ENCODE data around the gene C10orf90.

The C10orf90 gene

GRCh38 chr10:126421756-126422256 lies 248.7 kb downstream of the C10orf90 start:
- no peak for DNase-seq

GRCh38 chr10:126420567-126421300 lies 249.8 kb downstream of the C10orf90 start:
- no peak for DNase-seq

GRCh38 chr10:126417220-126417825 lies 253.2 kb downstream of the C10orf90 start:
- no peak for DNase-seq

- no peak for DNase-seq
Observed at GRCh38 chr10:126409821-126410220, 260.7 kb downstream of the C10orf90 start.

- DNase-seq = no peak
Observed at GRCh38 chr10:126408953-126409641, 261.4 kb downstream of the C10orf90 start.

- DNase-seq = no peak
Observed at GRCh38 chr10:126407831-126408230, 262.7 kb downstream of the C10orf90 start.

GRCh38 chr10:126405239-126405775 lies 265.2 kb downstream of the C10orf90 start:
- DNase-seq = no peak

GRCh38 chr10:126402721-126403695 lies 267.5 kb downstream of the C10orf90 start:
- no peak for DNase-seq

GRCh38 chr10:126400641-126401040 lies 269.9 kb downstream of the C10orf90 start:
- no peak for DNase-seq

- no peak for DNase-seq
Observed at GRCh38 chr10:126398924-126399323, 271.6 kb downstream of the C10orf90 start.

- no peak for DNase-seq
Observed at GRCh38 chr10:126398383-126398743, 272.1 kb downstream of the C10orf90 start.

- DNase-seq = no peak
Observed at GRCh38 chr10:126397640-126398382, 272.7 kb downstream of the C10orf90 start.

GRCh38 chr10:126397156-126397555 lies 273.3 kb downstream of the C10orf90 start:
- no peak for DNase-seq

GRCh38 chr10:126394948-126395347 lies 275.5 kb downstream of the C10orf90 start:
- DNase-seq = no peak

- DNase-seq = no peak
Observed at GRCh38 chr10:126393076-126393475, 277.4 kb downstream of the C10orf90 start.

- no peak for DNase-seq
Observed at GRCh38 chr10:126392469-126392868, 278.0 kb downstream of the C10orf90 start.

GRCh38 chr10:126392068-126392467 lies 278.4 kb downstream of the C10orf90 start:
- DNase-seq = no peak

- DNase-seq = no peak
Observed at GRCh38 chr10:126391192-126391885, 279.2 kb downstream of the C10orf90 start.

GRCh38 chr10:126390324-126390723 lies 280.2 kb downstream of the C10orf90 start:
- no peak for DNase-seq

GRCh38 chr10:126387931-126388911 lies 282.3 kb downstream of the C10orf90 start, which contains the start of gene ADAM12:
ADAM12 (minus strand) TSS chr10:126388477; CDS start chr10:126388145, 332 bp downstream.
- no peak for DNase-seq

Data from NCI-H2029 treated with DMSO at 0.1 percent for 48 hours (cell line).